ENCODE measurements around the gene ICAM5. TPM values are rescaled to one million over a fixed set of nuclear protein-coding genes. Genes with fewer than 3 reads are reported as not detected.

The ICAM5 gene
- total RNA-seq, 1 experiment from 2014 or later, result 53.9 TPM

- TF ChIP-seq MAX (IDR thresholded peaks at IDR 0.05) (no peak), CEBPB (IDR thresholded peaks at IDR 0.05; ENCODE audit: low read depth) (no peak)
These were observed 6.3 kb downstream of the ICAM5 start (continued) for GRCh38 chr19:10295847-10296591.

- Histone ChIP-seq H2AFZ (ENCODE audit: low read depth, low read length, poor library complexity, severe bottlenecking) (no peak overlapping the region), H3K9ac (ENCODE audit: low read length) (no peak overlapping the region), H3K9me2 (ENCODE audit: insufficient read depth) (no peaks in the 10 kb centered on the region), H3K36me3 (ENCODE audit: control insufficient read depth in 1 of 2, insufficient read depth in 2 of 2, low read length in 2 of 2) (no peaks in the 10 kb centered on the region; a peak in 1 of 4 replicates), H3K27ac (ENCODE audit: low read depth, low read length) (no peak overlapping the region), H3K4me2 (ENCODE audit: low read length) (no peak overlapping the region), H3K9me3 (ENCODE audit: control insufficient read depth in 1 of 2, insufficient read depth in 1 of 2, low read depth in 1 of 2, low read length in 2 of 2) (no peaks in the 10 kb centered on the region), H3K4me1 (ENCODE audit: control insufficient read depth in 1 of 2, insufficient read depth in 2 of 2, low read length in 2 of 2) (peaks cover 0 to 6% of the 10 kb centered on the region in 2 experiments; a peak in 2 of 4 replicates), H4K20me1 (ENCODE audit: insufficient read depth) (no peaks in the 10 kb centered on the region), H3K27me3 (ENCODE audit: insufficient read depth, low read length) (no peaks in the 10 kb centered on the region), H3K79me2 (ENCODE audit: insufficient read depth, low read length) (no peaks in the 10 kb centered on the region), H3K4me3 (replicated peaks in 1 of 2; ENCODE audit: low read depth in 1 of 2, low read length in 2 of 2) (no peak overlapping the region)
- CTCF ChIA-PET, result no interaction called here
- 0 out of 2 replicates have a peak, but pooled peaks have one; percentile 21 for ATAC-seq
- DNase-seq (ENCODE audit: low read depth, low spot score), result no peak
- RAD21 ChIA-PET (ENCODE audit: low non-redundant PET in 1 of 2, low total read pairs in 2 of 2, uncharacterized antibody in 2 of 2, unreplicated experiment in 2 of 2), result no interaction called here
- no TSS peak for BruUV-seq (replicated peaks)
- no peak for TF ChIP-seq RAD21 (IDR thresholded peaks at IDR 0.05; ENCODE audit: low read depth)
- no peak for TF ChIP-seq ELF1 (IDR thresholded peaks at IDR 0.05; ENCODE audit: borderline replicate concordance, low read depth)
- no peak for TF ChIP-seq JUND (IDR thresholded peaks at IDR 0.05)
- TF ChIP-seq CEBPB (IDR thresholded peaks at IDR 0.05; ENCODE audit: low read depth), result no peak
- TF ChIP-seq ZBTB33 (IDR thresholded peaks at IDR 0.05; ENCODE audit: extremely low read depth, insufficient replicate concordance, low read length), result no peak
- no peak for TF ChIP-seq POLR2AphosphoS5 (IDR thresholded peaks at IDR 0.05; ENCODE audit: low read depth, low read length)
- TF ChIP-seq ZNF274 (IDR thresholded peaks at IDR 0.05; ENCODE audit: low read depth, low read length), result no peak
- no peak for TF ChIP-seq ZFX (IDR thresholded peaks at IDR 0.05)
- TF ChIP-seq REST (IDR thresholded peaks at IDR 0.05; ENCODE audit: low read depth), result no peak
- intact Hi-C loops (cut with micrococcal nuclease), result no loop called here
- POLR2A ChIA-PET, result interaction anchor here (1.5 kb wide), 1 partner anchor 10 kb away, joined by 5 read pairs; the partner anchor contains the start of gene ICAM5
These were observed 10.1 kb downstream of the ICAM5 start for GRCh38 chr19:10299545-10300458.

Measured in HCT116 (cell line).